ENCODE data around the gene ASAP2.

Gene ASAP2

DNA sequence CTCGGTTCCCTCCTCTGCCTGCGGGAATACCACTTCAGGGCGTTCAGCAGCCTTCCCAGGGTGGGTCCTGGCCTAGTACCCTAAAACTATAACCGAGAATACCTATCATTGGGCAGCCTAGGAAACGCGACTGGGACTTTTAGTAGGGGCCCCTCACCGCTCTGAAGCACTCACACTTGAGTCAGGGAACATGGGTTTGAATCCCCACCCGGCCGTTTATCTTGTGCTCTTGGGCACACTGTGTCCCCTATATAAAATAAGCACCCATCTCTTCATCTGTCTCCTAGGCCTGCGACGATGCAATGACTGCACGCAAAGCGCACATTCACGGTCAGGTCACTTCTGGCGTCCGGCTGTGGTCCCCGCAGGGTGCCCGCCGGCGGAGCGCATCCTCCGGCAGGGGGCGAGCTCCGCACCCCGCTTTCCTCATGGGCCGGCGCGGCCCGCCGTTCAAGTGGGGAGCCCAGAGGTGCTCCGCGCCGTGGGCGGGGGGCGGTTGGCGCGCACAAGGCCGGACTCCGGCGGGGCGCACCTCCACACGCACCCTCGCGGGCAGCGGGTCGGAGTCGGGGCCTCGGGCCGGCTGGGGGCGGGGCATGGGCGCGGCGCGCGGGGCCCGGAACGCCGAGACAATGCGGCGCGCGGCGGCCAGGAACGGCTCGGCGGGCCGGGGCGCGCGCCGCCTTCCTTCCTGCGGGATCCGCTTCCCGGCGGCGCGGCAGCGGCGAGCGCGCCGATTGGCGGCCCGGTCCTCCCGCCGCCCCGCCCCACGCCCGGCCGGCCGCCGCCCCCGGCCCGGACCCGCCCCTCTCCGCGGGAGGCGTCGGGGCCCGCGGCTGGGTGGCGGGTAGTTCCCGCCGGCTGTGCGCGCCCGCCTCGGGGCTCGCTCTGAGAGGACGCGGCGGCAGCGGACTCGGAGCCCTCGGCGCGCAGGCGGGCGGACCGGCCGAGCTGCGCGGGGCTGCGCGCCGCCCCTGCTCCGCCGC is at the start of gene ASAP2:
TSS of gene ASAP2 (plus strand) at position 850 of the 986 bp plus-strand sequence. CDS start 293 bp downstream, outside the sequence.
- DNase-seq, result peak; percentile 88

DNA sequence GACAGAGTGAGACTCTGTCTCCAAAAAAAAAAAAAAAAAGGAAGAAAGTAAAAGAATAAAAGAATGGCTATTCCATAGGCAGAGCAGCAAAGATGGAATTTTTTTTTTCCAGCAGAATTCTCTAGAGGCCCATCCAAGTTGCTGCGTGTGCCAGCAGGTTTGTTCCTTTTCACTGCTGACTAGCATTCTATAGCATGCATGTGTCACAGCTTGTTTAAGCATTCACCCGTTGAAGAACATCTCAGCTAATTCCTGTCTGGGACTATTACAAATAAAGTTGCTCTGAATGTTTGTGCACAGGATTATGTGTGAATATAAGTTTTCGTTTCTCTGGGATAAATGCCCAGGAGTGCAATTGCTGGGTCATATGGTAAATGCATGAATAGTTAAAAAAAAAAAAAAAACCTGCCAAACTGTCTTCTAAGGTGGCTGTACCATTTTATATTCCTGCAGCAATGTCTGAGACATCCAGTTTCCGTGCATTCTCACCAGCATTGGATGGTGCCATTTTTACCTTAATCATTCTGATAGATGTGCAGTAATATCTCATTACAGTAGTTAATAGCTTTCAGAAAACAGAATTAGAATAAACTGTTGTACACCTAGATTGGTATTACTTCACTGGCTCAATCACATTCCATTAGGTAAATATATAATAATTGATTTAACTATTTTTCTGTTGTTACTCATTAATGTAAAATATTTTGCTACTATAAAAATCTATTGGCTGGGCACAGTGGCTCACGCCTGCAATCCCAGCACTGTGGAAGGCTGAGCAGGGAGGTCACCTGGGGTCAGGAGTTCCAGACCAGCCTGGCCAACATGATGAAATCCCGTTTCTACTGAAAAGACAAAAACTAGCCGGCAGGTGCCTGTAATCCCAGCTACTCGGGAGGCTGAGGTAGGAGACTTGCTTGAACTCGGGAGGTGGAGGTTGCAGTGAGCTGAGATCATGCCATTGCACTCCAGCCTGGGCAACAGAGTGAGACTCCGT is 47.5 kb upstream of the ASAP2 start:
- DNase-seq, result no peak

- no peak for DNase-seq
Measured at GRCh38 chr2:9160732-9161131, 45.9 kb upstream of the ASAP2 start.

DNA sequence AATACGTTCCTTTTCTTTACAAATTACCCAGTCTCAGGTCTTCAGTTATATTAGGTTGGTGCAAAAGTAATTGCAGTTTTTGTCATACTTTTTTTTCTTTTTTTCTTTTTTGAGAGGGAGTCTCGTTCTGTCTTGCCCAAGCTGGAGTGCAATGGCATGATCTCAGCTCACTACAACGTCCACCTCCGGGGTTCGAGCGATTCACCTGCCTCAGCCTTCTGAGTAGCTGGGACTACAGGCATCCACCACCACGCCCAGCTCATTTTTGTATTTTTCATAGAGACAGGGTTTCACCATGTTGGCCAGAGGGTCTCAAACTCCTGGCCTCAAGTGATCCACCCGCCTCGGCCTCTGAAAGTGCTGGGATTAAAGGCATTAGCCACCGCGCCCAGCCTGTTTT is 43.8 kb upstream of the ASAP2 start:
- no peak for DNase-seq

GRCh38 chr2:9163306-9164111 is 43.1 kb upstream of the ASAP2 start:
- DNase-seq, result no peak

DNA sequence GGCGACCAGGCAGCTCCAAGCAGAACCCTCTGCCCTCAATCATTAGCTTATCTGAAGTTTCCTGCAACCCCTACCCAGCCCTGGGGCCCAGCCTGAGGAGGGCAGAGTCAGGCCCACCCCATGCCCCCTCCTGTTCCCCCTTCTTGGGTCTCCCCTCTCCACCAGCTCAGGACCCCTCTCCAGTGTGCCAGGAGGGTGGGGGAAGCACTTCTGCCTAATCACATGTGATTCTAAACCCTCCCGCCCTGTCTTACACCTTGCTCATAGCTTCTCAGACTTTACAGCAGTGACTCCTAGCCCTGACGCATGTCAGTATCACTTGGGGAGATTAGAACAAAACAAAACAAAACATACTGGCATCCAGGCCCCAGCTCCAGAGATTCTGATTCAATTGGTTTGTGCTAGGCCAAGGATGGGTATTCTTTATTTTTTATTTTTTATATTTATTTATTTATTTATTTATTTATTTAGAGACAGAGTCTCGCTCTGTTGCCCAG is 42.5 kb upstream of the ASAP2 start:
- no peak for DNase-seq

- DNase-seq, result no peak
Measured at GRCh38 chr2:9165625-9166024, 41.0 kb upstream of the ASAP2 start.

DNA sequence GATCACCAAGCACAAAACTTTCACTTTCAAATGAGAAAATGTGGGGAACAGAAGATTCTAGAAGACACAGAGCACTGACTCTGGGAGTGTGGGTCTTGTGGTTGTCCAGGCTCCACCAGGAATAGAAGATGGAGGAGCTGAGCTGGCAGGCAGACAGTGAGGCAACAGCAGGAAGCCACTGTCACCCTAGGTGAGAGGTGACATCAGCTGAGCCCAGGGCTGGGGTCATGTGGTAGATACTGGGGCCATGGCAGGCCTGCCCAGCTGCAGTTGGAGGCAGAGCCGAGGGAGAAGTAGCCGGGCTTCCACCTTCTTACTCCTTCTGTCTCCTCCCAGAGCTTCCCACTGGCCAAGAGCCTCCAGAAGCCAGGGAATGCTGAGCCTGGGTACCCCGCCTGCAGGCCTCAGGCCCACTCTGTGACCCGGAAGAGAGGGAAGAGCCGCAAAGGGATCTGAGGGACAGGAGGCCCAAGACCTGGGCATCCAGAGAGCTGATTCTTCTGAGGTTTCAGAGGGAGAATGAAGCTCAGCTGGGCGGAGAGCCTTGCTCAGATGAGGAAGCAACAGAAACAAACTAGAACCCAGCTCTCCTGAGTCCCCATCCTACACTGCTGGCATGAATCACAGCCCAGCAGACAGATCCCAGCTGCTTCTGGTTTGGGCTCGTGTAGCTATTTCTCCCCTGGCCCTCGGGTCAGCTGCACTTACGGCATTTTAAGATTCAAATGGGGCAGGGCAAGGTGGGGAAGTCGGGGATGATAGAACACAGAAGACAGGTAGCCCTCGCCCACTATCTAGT is 39.8 kb upstream of the ASAP2 start:
- no peak for DNase-seq

DNA sequence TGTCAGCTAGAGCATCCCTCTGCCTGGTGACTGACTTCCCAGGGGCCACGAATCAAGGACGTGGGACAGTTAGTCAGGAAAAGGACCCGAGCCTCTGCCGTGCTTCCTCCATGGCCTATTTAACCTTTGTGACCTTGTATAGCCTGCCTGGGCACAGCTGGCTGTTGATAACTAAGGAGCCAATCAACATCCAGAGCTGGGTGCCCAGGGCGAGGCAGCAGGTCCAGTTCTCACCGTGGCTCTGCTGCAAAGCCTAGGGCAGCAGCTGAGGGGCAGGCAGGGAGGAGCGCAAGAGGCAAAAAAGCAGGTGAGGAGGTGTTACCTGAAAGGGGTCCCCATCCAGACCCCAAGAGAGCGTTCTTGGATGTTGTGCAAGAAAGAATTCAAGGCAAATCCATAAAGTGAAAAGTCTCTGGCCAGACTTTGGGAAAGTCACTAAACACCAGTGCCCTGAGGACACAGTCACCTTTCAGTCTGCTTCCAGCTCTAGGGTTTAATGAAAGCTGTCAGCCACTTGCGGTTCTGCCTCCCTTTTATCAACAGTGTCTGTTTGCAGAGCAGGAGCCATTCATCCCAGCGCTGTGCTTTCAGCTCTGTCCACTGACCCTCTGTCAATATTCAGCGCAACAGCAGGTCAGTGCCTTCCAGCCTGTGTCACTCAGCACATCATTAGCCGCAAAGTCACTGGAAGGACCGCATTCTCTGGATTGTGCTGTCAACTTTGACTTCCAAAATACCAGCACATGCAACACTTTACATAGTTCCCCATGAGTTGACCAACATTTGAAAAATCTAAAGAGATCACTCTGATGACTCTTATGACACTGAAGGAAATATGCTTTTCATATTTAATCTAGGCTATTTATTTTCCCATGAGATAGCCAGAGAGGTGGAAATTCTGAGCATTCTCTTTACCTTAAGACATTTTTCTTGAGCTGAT is 38.6 kb upstream of the ASAP2 start:
- no peak for DNase-seq

GRCh38 chr2:9168821-9169221 is 37.8 kb upstream of the ASAP2 start:
- no peak for DNase-seq

GRCh38 chr2:9169349-9170107 is 37.1 kb upstream of the ASAP2 start:
- DNase-seq, result no peak

GRCh38 chr2:9170458-9171130 is 36.0 kb upstream of the ASAP2 start:
- DNase-seq, result no peak

GRCh38 chr2:9174771-9175437 is 31.7 kb upstream of the ASAP2 start:
- DNase-seq, result no peak

DNA sequence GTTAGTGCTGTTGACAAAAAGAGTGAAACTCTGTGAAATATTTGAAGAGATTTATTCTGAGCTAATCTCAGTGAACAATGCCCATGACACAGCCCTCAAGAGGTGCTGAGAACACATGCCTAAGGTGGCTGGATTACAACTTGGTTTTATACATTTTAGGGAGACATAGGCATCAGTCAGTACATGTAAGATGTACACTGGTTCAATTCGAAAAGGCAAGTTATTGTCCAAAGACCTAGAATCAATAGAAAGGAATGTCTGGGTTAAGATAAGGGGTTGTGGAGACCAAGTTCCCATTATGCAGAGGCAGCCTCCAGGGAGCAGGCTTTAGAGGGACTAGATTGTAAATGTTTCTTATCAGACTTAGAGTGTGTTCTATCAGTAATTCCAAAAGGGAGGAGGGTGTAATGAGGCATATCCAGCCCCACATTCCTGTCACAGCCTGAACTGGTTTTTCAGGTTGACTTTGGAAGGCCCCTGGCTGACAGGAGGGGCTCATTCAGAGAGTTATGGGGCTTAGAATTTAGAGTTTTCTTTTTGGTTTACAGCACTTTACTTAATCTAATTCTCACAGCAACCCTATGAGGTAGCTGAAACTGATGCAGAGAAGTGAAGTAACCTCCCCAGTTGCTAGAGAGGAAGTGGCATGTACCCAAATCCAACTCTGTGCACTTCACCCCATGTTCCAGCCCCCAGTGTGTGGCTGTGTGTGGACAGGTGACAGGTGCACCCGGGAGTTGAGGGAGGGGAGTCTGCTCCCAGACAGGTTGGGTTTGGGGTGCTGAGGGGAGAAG is 28.3 kb upstream of the ASAP2 start:
- peak; percentile 33 for DNase-seq

GRCh38 chr2:9178904-9179571 is 27.6 kb upstream of the ASAP2 start:
- DNase-seq, result peak; percentile 81

- no peak for DNase-seq
Measured at GRCh38 chr2:9179572-9180201, 26.9 kb upstream of the ASAP2 start.
